Esophagus muscularis mucosa (tissue), 4 donors: ENCODE results near the gene CBL. TPM values are rescaled to one million over a fixed set of nuclear protein-coding genes. Genes with fewer than 3 reads are reported as not detected.
A peak's percentile ranks its signal among the peaks of the same experiment; 100 is the strongest.
"Not testable (repeated sequence)": the region's sequence is repeated elsewhere in the genome, so short reads cannot be mapped to it uniquely, and the experiment has no call there.

ENCODE experiments used
- DNase-seq: peaks from one replicate; pipeline ENCODE4 v3.0.0-alpha.2; 2017; ENCODE audit errors: extremely low spot score
- H3K27ac ChIP-seq, 4 donors: fragments of 200-600 bp; sonication (generic); replicated peaks in 1 of 4; 1 replicate in 3 of 4; 2 replicates in 1 of 4; pipeline ENCODE4 v1.5.1; 2016 to 2019; ENCODE audit warnings: mild to moderate bottlenecking in 1 of 4
- H3K27me3 ChIP-seq, 4 donors: fragments of 200-600 bp; sonication (generic); one replicate each; pipeline versions ENCODE4 v1.5.1 to v1.6.0; 2016 to 2019
- H3K36me3 ChIP-seq, 4 donors: fragments of 200-600 bp; sonication (generic); one replicate each; pipeline ENCODE4 v1.5.1; 2016 to 2019
- H3K4me1 ChIP-seq, 4 donors: fragments of 200-600 bp; sonication (generic); one replicate each; pipeline ENCODE4 v1.5.1; 2016 to 2019
- H3K4me3 ChIP-seq, 4 donors: fragments of 200-600 bp; sonication (generic); 1 replicate in 2 of 4; 2 replicates in 2 of 4; pipeline ENCODE4 v1.5.1; 2016 to 2019; ENCODE audit warnings: mild to moderate bottlenecking in 4 of 4, moderate library complexity in 1 of 4
- H3K9me3 ChIP-seq, 4 donors: fragments of 200-600 bp; sonication (generic); 1 replicate in 3 of 4; 2 replicates in 1 of 4; pipeline ENCODE4 v1.5.1; 2016 to 2019
- EP300 ChIP-seq: sonication (generic); formaldehyde crosslinking; IDR thresholded peaks from one replicate; pipeline ENCODE4 v1.6.1; 2017; ENCODE audit warnings: antibody characterized with exemption
- POLR2A ChIP-seq: fragments of 450-650 bp; IDR thresholded peaks from one replicate; pipeline ENCODE4 v1.6.1; 2017; ENCODE audit warnings: antibody characterized with exemption, moderate library complexity, mild to moderate bottlenecking, low read depth
- POLR2AphosphoS5 ChIP-seq, 2 donors: sonication (generic); formaldehyde crosslinking; IDR thresholded peaks; one replicate each; pipeline ENCODE4 v1.6.1; 2017; ENCODE audit warnings: antibody characterized with exemption in 2 of 2
- WGBS: methylation state at CpG from one replicate; pipeline ENCODE4 v1.1.5; 2018; 5-methylcytosine and 5-hydroxymethylcytosine counted together
- intact Hi-C: fragments of 100-400 bp; cut with DNase I; formaldehyde crosslinking; loops from one replicate; pipeline ENCODE4 v1.15.1; 2023
- total RNA-seq, 4 donors: library from RNA; depleted of rRNA; stranded (reverse); fragments of >200 nt; gene quantifications; one replicate each; pipeline versions ENCODE4 v1.1.0 to v1.2.1, GENCODE V29; 2016
- TF ChIP-seq, protein P1 (sequence below), 3 experiments: fragments of 200-600 bp in 2 of 3; fragments of 450-650 bp in 1 of 3; sonication (generic) in 2 of 3; IDR thresholded peaks; one replicate each; pipeline ENCODE4 v1.5.1; 2017 to 2019; ENCODE audit warnings: antibody characterized with exemption in 3 of 3, mild to moderate bottlenecking in 2 of 3, moderate library complexity in 1 of 3

Gene CBL
- total RNA-seq, 4 donors from 2014 or later: 20.7 to 27.7 (median 24.1) TPM

DNA sequence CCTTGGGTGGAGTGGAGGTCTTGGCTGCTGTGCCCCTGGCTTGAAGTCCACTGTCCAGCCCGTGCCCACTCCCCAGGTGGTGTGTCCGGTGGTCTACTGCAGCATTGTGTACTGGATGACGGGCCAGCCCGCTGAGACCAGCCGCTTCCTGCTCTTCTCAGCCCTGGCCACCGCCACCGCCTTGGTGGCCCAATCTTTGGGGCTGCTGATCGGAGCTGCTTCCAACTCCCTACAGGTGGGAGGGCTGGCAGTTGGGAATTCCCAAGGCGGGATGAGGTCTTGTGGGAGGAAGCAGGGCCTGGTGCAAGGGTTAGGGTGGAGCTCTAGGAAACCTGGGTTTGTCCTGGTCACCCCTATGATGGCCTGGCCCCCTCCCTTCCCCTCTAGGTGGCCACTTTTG lies 46.0 kb upstream of the CBL start:
- Histone ChIP-seq H3K9me3 (no peaks in the 10 kb centered on the region), H3K36me3 (no peaks in the 10 kb centered on the region), H3K4me3 (no peak overlapping the region), H3K27ac (no peak overlapping the region), H3K27me3 (no peaks in the 10 kb centered on the region), H3K4me1 (no peaks in the 10 kb centered on the region)
- intact Hi-C loops: no loop called here
- WGBS: 94% methylated on average over 9 of the region's 9 CpGs
- TF ChIP-seq POLR2A (no peak), EP300 (no peak), POLR2AphosphoS5 (IDR thresholded peaks at IDR 0.05) (no peak)
- TF ChIP-seq, protein P1, sequence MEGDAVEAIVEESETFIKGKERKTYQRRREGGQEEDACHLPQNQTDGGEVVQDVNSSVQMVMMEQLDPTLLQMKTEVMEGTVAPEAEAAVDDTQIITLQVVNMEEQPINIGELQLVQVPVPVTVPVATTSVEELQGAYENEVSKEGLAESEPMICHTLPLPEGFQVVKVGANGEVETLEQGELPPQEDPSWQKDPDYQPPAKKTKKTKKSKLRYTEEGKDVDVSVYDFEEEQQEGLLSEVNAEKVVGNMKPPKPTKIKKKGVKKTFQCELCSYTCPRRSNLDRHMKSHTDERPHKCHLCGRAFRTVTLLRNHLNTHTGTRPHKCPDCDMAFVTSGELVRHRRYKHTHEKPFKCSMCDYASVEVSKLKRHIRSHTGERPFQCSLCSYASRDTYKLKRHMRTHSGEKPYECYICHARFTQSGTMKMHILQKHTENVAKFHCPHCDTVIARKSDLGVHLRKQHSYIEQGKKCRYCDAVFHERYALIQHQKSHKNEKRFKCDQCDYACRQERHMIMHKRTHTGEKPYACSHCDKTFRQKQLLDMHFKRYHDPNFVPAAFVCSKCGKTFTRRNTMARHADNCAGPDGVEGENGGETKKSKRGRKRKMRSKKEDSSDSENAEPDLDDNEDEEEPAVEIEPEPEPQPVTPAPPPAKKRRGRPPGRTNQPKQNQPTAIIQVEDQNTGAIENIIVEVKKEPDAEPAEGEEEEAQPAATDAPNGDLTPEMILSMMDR (IDR thresholded peaks at IDR 0.05): no peak
- no peak for DNase-seq

DNA sequence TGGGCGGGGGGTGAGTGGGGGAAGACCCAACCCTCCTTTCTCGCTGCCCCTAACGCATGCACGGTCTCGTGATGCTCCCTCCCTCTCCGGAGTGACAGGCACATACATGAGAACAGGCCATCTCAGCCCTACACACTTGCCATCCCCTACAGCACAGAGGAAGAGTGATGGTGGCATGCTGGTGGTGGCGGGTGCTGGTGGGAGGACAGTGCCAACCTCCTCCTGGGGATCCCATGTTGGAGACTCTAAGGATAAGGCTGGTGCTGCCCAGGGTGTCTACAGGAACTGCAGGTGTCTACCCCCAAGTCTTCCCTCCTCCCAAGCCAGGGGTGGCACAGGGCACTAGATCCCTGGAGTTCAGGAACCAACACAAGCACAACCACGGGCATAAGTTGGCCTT lies 44.3 kb upstream of the CBL start:
- no peaks in the 10 kb centered on the region for H3K4me1 ChIP-seq
- 81% methylated on average over 7 of the region's 8 CpGs for WGBS
- H3K27me3 ChIP-seq: no peaks in the 10 kb centered on the region
- no peak for DNase-seq
- H3K4me3 ChIP-seq: no peak overlapping the region
- no peak for TF ChIP-seq EP300
- TF ChIP-seq POLR2AphosphoS5 (IDR thresholded peaks at IDR 0.05): no peak
- H3K36me3 ChIP-seq: no peaks in the 10 kb centered on the region
- H3K27ac ChIP-seq: no peak overlapping the region
- intact Hi-C loops: no loop called here
- H3K9me3 ChIP-seq: no peaks in the 10 kb centered on the region

DNA sequence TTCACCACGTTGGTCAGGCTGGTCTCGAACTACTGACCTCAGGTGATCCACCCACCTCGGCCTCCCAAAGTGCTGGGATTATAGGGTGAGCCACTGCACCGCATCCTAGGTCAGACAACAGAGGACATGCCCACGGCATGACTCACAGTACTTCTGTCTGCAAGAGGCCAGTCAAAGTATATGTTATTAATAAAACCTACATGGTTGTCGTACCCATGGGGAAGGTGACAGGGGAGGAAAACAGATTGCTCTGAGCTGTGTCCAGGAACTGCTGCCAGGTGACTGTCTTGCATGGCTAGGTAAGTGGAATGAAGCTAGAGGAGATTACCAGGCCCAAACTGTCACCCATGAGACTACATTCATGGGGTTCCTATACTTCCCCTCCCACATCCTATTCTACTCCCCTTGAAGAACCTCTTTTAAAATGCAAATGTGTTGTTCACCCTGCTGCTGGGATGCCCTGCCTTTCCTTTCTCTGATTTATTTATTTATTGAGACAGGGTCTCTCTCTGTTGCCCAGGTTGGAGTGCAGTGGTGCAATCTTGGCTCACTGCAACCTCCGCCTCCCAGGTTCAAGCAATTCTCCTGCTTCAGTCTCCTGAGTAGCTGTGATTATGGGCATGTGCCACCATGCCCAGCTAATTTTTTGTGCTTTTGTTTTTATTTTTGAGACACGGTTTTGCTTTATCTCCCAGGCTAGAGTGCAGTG lies 39.6 kb upstream of the CBL start:
- Histone ChIP-seq H3K9me3 (no peaks in the 10 kb centered on the region), H3K27ac (no peak overlapping the region), H3K36me3 (peaks cover 0 to 4% (median 0%) of the 10 kb centered on the region in 4 donors), H3K4me3 (no peak overlapping the region), H3K27me3 (no peaks in the 10 kb centered on the region), H3K4me1 (peaks cover 10 to 17% (median 11%) of the 10 kb centered on the region in 4 donors)
- WGBS: 77% methylated on average over 8 of the region's 8 CpGs
- no peak for DNase-seq
- TF ChIP-seq, protein P1 (IDR thresholded peaks at IDR 0.05): no peak
- no peak for TF ChIP-seq POLR2AphosphoS5 (IDR thresholded peaks at IDR 0.05)
- no peak for TF ChIP-seq POLR2A
- TF ChIP-seq EP300: no peak
- intact Hi-C loops: no loop called here

DNA sequence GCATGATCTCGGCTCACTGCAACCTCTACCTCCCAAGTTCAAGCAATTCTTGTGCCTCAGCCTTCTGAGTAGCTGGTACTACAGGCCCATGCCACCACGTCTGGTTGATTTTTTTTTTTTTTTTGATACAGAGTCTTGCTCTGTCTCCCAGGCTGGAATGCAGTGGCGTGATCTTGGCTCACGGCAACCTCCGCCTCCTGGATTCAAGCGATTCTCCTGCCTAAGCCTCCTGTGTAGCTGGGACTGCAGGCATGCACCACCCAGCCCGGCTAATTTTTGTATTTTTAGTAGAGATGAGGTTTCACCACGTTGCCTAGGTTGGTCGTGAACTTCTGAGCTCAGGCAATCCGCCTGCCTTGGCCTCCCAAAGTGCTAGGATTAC lies 39.1 kb upstream of the CBL start:
- H3K27ac ChIP-seq, H3K9me3 ChIP-seq, H3K27me3 ChIP-seq, H3K36me3 ChIP-seq, intact Hi-C loops, DNase-seq, H3K4me3 ChIP-seq: not testable (repeated sequence)
- WGBS: 92% methylated on average over 10 of the region's 10 CpGs
- peaks cover 10 to 17% (median 11%) of the 10 kb centered on the region in 4 donors for H3K4me1 ChIP-seq

DNA sequence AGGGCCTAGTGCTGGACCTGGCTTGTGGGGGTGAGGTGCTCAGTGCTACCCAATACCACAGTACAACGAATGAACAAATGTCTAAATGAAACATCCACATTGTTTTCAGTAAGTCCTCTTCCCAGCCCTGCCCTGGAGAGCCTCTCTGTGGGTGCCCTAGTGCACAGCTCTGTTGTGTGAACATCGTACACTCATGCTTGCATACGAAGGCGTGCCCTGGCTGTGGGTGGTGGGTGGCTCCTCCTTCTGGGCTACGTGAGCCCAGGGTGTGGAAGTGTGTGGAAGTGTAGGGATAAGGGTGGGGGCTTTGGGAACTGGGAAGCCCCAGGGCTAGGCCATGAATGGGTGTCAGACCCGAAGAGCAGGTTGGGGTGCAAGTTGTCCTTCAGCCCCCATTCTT lies 38.2 kb upstream of the CBL start:
- H3K36me3 ChIP-seq: peaks cover 0 to 15% (median 4%) of the 10 kb centered on the region in 4 donors
- no peak for DNase-seq
- intact Hi-C loops: loop anchor here (2.0 kb wide), 1 partner anchor 29 kb away; no protein-coding TSS in a partner anchor
- no peak for TF ChIP-seq POLR2A
- TF ChIP-seq POLR2AphosphoS5 (IDR thresholded peaks at IDR 0.05): no peak
- no peak for TF ChIP-seq EP300
- TF ChIP-seq, protein P1 (IDR thresholded peaks at IDR 0.05): no peak
- H3K27ac ChIP-seq: peak overlapping the region in 2 of 4 donors; percentile 97 to 99
- no peaks in the 10 kb centered on the region for H3K27me3 ChIP-seq
- H3K9me3 ChIP-seq: no peaks in the 10 kb centered on the region
- H3K4me1 ChIP-seq: peaks cover 10 to 17% (median 11%) of the 10 kb centered on the region in 4 donors
- H3K4me3 ChIP-seq: peak overlapping the region in 1 of 4 donors; percentile 82
- WGBS: 58% methylated on average over 6 of the region's 6 CpGs
